SK-N-SH treated with all-trans-retinoic acid at 6 μM for 48 hours (cell line): Measurements from ENCODE around the gene SIGLEC8.
A peak's percentile ranks its signal among the peaks of the same experiment; 100 is the strongest.

Source experiments
- ATAC-seq: fragments of 200-7000 bp; cut with Tn5 transposase; 3 replicates; pipeline ENCODE4 v1.9.1; 2020; ENCODE audit warnings: mild to moderate bottlenecking, moderate library complexity
- ARNTL ChIP-seq: fragments of 450-650 bp; formaldehyde crosslinking; IDR thresholded peaks from 2 replicates; pipeline ENCODE4 v1.5.0; 2020; ENCODE audit warnings: low read depth, mild to moderate bottlenecking, moderate library complexity, borderline replicate concordance
- BACH2 ChIP-seq: fragments of 250-450 bp; sonication (Bioruptor Pico); IDR thresholded peaks from 2 replicates; pipeline ENCODE4 v1.9.0; 2021; ENCODE audit warnings: mild to moderate bottlenecking, borderline replicate concordance
- CSDC2 ChIP-seq: fragments of 250-450 bp; sonication (Bioruptor Pico); IDR thresholded peaks from 2 replicates; pipeline ENCODE4 v1.5.0; 2020; ENCODE audit warnings: mild to moderate bottlenecking, moderate library complexity
- ESRRG ChIP-seq: fragments of 250-450 bp; sonication (Bioruptor Pico); IDR thresholded peaks from 2 replicates; pipeline ENCODE4 v1.6.1; 2021; ENCODE audit warnings: mild to moderate bottlenecking
- GLIS3 ChIP-seq: fragments of 250-450 bp; sonication (Bioruptor Pico); IDR thresholded peaks from 2 replicates; pipeline ENCODE4 v1.5.0; 2020; ENCODE audit warnings: mild to moderate bottlenecking, moderate library complexity
- ISL1 ChIP-seq: fragments of 250-450 bp; sonication (Bioruptor Pico); IDR thresholded peaks from 2 replicates; pipeline ENCODE4 v2.1.2; 2022; ENCODE audit warnings: mild to moderate bottlenecking, moderate library complexity
- OSR1 ChIP-seq: fragments of 250-450 bp; sonication (Bioruptor Pico); IDR thresholded peaks from 2 replicates; pipeline ENCODE4 v1.8.0; 2022; ENCODE audit warnings: moderate library complexity, mild to moderate bottlenecking, inconsistent platforms
- PPARA ChIP-seq: fragments of 250-450 bp; sonication (Bioruptor Pico); IDR thresholded peaks from 2 replicates; pipeline ENCODE4 v1.5.0; 2020; ENCODE audit warnings: mild to moderate bottlenecking, borderline replicate concordance
- RARB ChIP-seq: fragments of 250-450 bp; sonication (Bioruptor Pico); IDR thresholded peaks from 2 replicates; pipeline ENCODE4 v1.8.0; 2021; ENCODE audit warnings: mild to moderate bottlenecking, moderate library complexity
- SNAI2 ChIP-seq: fragments of 250-450 bp; sonication (Bioruptor Pico); IDR thresholded peaks from 2 replicates; pipeline ENCODE4 v1.5.0; 2020; ENCODE audit warnings: mild to moderate bottlenecking, moderate library complexity
- TCF4 ChIP-seq: fragments of 250-450 bp; sonication (Bioruptor Pico); IDR thresholded peaks from 2 replicates; pipeline ENCODE4 v1.8.0; 2021; ENCODE audit warnings: mild to moderate bottlenecking, moderate library complexity, borderline replicate concordance
- TOX ChIP-seq: fragments of 250-450 bp; sonication (Bioruptor Pico); IDR thresholded peaks from 2 replicates; pipeline ENCODE4 v1.8.0; 2021; ENCODE audit warnings: mild to moderate bottlenecking, moderate library complexity, borderline replicate concordance
- ZC3H10 ChIP-seq: fragments of 250-450 bp; sonication (Bioruptor Pico); IDR thresholded peaks from 2 replicates; pipeline ENCODE4 v1.5.1; 2021; ENCODE audit warnings: mild to moderate bottlenecking, moderate library complexity
- ZFP30 ChIP-seq: fragments of 450-650 bp; formaldehyde crosslinking; IDR thresholded peaks from 2 replicates; pipeline ENCODE4 v1.5.0; 2022; ENCODE audit warnings: mild to moderate bottlenecking, moderate library complexity
- ZNF565 ChIP-seq: fragments of 450-650 bp; formaldehyde crosslinking; conservative IDR thresholded peaks from 2 replicates; pipeline ENCODE4 v1.5.0; 2020; ENCODE audit warnings: low read depth, mild to moderate bottlenecking, moderate library complexity
- ZNF70 ChIP-seq: fragments of 450-650 bp; formaldehyde crosslinking; IDR thresholded peaks from 2 replicates; pipeline ENCODE4 v1.5.0; 2020; ENCODE audit warnings: mild to moderate bottlenecking, moderate library complexity
- ZNF8 ChIP-seq: fragments of 450-650 bp; formaldehyde crosslinking; IDR thresholded peaks from 2 replicates; pipeline ENCODE4 v1.5.0; 2020; ENCODE audit warnings: mild to moderate bottlenecking, moderate library complexity
- TF ChIP-seq, protein P1 (sequence below): fragments of 250-450 bp; sonication (Bioruptor Pico); IDR thresholded peaks from 2 replicates; pipeline ENCODE4 v1.5.1; 2020; ENCODE audit warnings: low read depth, mild to moderate bottlenecking, moderate library complexity
- TF ChIP-seq, protein P2 (sequence below): fragments of 250-450 bp; sonication (Bioruptor Pico); IDR thresholded peaks from 2 replicates; pipeline ENCODE4 v1.8.0; 2020; ENCODE audit warnings: mild to moderate bottlenecking, moderate library complexity, borderline replicate concordance
- TF ChIP-seq, protein P3 (sequence below): fragments of 250-450 bp; sonication (Bioruptor Pico); IDR thresholded peaks from 2 replicates; pipeline ENCODE4 v1.5.1; 2021; ENCODE audit warnings: mild to moderate bottlenecking, moderate library complexity
- TF ChIP-seq, protein P4 (sequence below): fragments of 250-450 bp; sonication (Bioruptor Pico); IDR thresholded peaks from 2 replicates; pipeline ENCODE4 v1.5.0; 2020; ENCODE audit warnings: mild to moderate bottlenecking, moderate library complexity

The SIGLEC8 gene

DNA sequence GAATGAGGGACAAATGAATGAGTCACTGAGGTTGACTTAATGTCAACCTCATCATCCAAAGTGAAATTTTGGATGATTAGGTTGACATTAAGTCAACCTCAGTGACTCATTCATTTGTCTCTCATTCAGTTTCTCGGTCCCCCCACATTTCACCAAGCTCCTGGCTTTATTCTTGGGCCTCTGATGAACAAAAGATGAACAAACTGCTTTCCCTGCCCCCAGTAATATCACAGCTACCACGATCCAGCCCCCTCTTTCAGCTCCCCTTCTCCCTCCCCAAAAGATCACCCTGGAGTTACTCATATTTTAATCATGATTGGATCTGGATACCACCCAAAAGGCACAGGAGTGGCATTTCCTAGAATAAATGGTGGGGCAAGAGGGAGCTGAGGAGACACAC, 30.9 kb upstream of the SIGLEC8 start (continued):
- TF ChIP-seq ZNF70 (CRISPR knock-in tag) = no peak
- TF ChIP-seq ESRRG (CRISPR knock-in tag) = no peak
- no peak for TF ChIP-seq SNAI2 (CRISPR knock-in tag)
- no peak for TF ChIP-seq RARB
- TF ChIP-seq, protein P1, sequence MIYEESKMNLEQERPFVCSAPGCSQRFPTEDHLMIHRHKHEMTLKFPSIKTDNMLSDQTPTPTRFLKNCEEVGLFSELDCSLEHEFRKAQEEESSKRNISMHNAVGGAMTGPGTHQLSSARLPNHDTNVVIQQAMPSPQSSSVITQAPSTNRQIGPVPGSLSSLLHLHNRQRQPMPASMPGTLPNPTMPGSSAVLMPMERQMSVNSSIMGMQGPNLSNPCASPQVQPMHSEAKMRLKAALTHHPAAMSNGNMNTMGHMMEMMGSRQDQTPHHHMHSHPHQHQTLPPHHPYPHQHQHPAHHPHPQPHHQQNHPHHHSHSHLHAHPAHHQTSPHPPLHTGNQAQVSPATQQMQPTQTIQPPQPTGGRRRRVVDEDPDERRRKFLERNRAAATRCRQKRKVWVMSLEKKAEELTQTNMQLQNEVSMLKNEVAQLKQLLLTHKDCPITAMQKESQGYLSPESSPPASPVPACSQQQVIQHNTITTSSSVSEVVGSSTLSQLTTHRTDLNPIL (CRISPR knock-in tag) = no peak
- no peak for TF ChIP-seq ZFP30 (CRISPR knock-in tag)
- TF ChIP-seq CSDC2 (CRISPR knock-in tag) = no peak

DNA sequence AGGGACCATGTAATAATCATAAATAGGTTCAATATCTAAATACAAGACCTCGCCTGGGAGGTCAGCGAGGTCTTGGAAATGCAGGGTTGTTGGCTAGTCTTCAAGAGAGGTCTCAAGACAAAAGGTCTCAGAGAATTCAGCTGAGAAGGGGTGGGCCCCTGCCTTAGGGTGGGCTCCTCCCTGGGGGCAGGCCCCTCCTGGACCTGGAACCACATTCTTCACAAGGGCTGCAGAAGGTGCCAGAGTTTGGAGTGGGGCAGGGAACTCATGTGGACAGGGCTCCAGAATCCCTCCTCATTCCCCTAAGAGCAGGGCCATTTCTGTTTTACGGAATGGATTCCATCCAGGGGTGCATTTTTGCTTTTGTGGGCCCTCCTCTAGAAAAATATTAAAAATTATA, 30.2 kb upstream of the SIGLEC8 start:
- ATAC-seq = no peak
- TF ChIP-seq ARNTL (no peak), PPARA (CRISPR knock-in tag) (no peak), ZNF8 (CRISPR knock-in tag) (no peak), ISL1 (CRISPR knock-in tag) (no peak), TCF4 (no peak), ZFP30 (CRISPR knock-in tag) (no peak), BACH2 (no peak), RARB (no peak), SNAI2 (CRISPR knock-in tag) (no peak), ZNF70 (CRISPR knock-in tag) (no peak), ZNF565 (CRISPR knock-in tag) (no peak), ESRRG (CRISPR knock-in tag) (no peak), ZC3H10 (CRISPR knock-in tag) (no peak), CSDC2 (CRISPR knock-in tag) (no peak), GLIS3 (CRISPR knock-in tag) (no peak), TOX (no peak)
- TF ChIP-seq, protein P2, sequence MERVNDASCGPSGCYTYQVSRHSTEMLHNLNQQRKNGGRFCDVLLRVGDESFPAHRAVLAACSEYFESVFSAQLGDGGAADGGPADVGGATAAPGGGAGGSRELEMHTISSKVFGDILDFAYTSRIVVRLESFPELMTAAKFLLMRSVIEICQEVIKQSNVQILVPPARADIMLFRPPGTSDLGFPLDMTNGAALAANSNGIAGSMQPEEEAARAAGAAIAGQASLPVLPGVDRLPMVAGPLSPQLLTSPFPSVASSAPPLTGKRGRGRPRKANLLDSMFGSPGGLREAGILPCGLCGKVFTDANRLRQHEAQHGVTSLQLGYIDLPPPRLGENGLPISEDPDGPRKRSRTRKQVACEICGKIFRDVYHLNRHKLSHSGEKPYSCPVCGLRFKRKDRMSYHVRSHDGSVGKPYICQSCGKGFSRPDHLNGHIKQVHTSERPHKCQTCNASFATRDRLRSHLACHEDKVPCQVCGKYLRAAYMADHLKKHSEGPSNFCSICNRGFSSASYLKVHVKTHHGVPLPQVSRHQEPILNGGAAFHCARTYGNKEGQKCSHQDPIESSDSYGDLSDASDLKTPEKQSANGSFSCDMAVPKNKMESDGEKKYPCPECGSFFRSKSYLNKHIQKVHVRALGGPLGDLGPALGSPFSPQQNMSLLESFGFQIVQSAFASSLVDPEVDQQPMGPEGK (CRISPR knock-in tag) = no peak
- TF ChIP-seq, protein P3, sequence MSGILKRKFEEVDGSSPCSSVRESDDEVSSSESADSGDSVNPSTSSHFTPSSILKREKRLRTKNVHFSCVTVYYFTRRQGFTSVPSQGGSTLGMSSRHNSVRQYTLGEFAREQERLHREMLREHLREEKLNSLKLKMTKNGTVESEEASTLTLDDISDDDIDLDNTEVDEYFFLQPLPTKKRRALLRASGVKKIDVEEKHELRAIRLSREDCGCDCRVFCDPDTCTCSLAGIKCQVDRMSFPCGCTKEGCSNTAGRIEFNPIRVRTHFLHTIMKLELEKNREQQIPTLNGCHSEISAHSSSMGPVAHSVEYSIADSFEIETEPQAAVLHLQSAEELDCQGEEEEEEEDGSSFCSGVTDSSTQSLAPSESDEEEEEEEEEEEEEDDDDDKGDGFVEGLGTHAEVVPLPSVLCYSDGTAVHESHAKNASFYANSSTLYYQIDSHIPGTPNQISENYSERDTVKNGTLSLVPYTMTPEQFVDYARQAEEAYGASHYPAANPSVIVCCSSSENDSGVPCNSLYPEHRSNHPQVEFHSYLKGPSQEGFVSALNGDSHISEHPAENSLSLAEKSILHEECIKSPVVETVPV (CRISPR knock-in tag) = no peak
- TF ChIP-seq, protein P4, sequence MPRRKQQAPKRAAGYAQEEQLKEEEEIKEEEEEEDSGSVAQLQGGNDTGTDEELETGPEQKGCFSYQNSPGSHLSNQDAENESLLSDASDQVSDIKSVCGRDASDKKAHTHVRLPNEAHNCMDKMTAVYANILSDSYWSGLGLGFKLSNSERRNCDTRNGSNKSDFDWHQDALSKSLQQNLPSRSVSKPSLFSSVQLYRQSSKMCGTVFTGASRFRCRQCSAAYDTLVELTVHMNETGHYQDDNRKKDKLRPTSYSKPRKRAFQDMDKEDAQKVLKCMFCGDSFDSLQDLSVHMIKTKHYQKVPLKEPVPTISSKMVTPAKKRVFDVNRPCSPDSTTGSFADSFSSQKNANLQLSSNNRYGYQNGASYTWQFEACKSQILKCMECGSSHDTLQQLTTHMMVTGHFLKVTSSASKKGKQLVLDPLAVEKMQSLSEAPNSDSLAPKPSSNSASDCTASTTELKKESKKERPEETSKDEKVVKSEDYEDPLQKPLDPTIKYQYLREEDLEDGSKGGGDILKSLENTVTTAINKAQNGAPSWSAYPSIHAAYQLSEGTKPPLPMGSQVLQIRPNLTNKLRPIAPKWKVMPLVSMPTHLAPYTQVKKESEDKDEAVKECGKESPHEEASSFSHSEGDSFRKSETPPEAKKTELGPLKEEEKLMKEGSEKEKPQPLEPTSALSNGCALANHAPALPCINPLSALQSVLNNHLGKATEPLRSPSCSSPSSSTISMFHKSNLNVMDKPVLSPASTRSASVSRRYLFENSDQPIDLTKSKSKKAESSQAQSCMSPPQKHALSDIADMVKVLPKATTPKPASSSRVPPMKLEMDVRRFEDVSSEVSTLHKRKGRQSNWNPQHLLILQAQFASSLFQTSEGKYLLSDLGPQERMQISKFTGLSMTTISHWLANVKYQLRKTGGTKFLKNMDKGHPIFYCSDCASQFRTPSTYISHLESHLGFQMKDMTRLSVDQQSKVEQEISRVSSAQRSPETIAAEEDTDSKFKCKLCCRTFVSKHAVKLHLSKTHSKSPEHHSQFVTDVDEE = no peak
- TF ChIP-seq, protein P1 (CRISPR knock-in tag) = no peak

DNA sequence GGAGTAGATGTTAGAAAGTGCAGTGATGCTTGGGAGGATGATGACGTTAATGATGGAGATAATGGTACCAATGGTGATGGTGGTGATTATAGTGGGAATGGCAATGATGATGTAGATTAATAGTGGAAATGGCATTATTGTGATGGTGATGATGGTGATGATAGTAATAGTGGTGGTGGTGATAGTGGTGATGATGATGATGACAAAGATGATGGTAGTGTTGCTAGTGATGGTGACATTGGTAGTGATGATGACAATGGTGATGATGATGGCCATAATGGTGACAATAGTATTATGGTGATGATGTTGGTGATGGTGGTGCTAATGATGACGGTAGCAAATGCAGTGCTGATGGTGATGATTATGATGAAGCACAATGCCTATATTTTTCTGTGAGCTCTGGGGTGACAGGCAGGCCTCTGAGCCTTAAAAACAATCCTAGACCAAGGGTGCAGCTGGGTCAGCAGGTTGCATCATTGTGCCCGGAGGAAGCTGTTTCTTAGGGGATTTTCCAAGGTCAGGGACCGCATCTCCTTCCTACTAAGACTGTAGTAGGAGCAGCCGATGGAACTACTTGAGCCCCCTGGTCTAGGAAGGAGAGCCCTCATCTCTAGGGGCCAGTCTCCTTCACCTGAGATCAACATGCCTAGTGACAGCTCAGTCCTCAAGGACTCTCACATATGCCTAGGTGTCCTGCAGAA, 27.9 kb upstream of the SIGLEC8 start:
- TF ChIP-seq ZFP30 (CRISPR knock-in tag) (no peak), CSDC2 (CRISPR knock-in tag) (no peak), ARNTL (no peak)
- ATAC-seq = no peak

DNA sequence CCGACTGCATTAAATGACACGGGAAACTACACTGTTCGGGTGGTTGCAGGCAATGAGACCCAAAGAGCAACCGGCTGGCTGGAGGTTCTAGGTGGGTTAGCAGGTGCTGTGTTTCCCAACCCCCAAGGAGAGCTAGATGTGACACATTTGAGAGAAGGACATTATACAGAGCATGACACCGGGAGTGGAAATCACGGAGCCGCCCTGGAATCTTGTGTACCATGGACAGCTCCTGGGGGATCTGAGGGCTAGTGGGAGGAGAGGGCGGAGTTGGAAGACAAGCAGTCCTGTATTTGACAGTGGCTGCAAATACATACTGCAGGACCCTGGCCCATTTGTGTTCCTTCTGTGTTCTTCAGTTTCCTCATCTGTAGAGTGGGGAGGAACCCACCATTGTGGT, 22.3 kb upstream of the SIGLEC8 start:
- peak; percentile 58; the same call in 2 of the 3 replicates for ATAC-seq
- TF ChIP-seq TCF4 (no peak), ARNTL (no peak), ZNF565 (CRISPR knock-in tag) (no peak), GLIS3 (CRISPR knock-in tag) (no peak), PPARA (CRISPR knock-in tag) (no peak), TOX (no peak), OSR1 (CRISPR knock-in tag) (no peak), ZNF70 (CRISPR knock-in tag) (no peak), BACH2 (no peak)
- TF ChIP-seq, protein P1 (CRISPR knock-in tag) = no peak
- TF ChIP-seq, protein P4 = no peak
